BLaER1 (cell line): ENCODE data around the gene SKAP1.

Experiments
- H3K27ac ChIP-seq: shearing (Covaris generic); formaldehyde crosslinking; 2 replicates; pipeline ENCODE4 v1.8.1; 2022
- H3K27me3 ChIP-seq: shearing (Covaris generic); formaldehyde crosslinking; 2 replicates; pipeline ENCODE4 v1.8.1; 2022
- H3K36me3 ChIP-seq: shearing (Covaris generic); formaldehyde crosslinking; 2 replicates; pipeline ENCODE4 v1.8.1; 2022
- H3K4me1 ChIP-seq: shearing (Covaris generic); formaldehyde crosslinking; 2 replicates; pipeline ENCODE4 v1.8.1; 2022
- H3K4me2 ChIP-seq: shearing (Covaris generic); formaldehyde crosslinking; 2 replicates; pipeline ENCODE4 v1.8.1; 2022
- H3K4me3 ChIP-seq: shearing (Covaris generic); formaldehyde crosslinking; 2 replicates; pipeline ENCODE4 v1.8.1; 2022
- H3K9ac ChIP-seq: shearing (Covaris generic); formaldehyde crosslinking; 2 replicates; pipeline ENCODE4 v1.8.1; 2022
- H3K9me3 ChIP-seq: shearing (Covaris generic); formaldehyde crosslinking; 2 replicates; pipeline ENCODE4 v1.8.1; 2022
- H4K20me1 ChIP-seq: shearing (Covaris generic); formaldehyde crosslinking; 2 replicates; pipeline ENCODE4 v1.8.1; 2022
- Cebpa-rat ChIP-seq: shearing (Covaris generic); IDR thresholded peaks from 2 replicates; pipeline ENCODE4 v1.8.1; 2022

Gene SKAP1

GRCh38 chr17:48429638-48430586 lies at the start of gene SKAP1:
TSS of gene SKAP1 (minus strand) at chr17:48430214.
- Histone ChIP-seq H3K27ac (no peak within 1 kb of the TSS), H3K4me2 (peak within 1 kb of the TSS; percentile 72), H3K4me1 (peaks cover 17% of the 10 kb centered on the region), H4K20me1 (peaks cover 9% of the 10 kb centered on the region; the same call in 1 of the 2 replicates), H3K36me3 (no peaks in the 10 kb centered on the region), H3K9me3 (no peaks in the 10 kb centered on the region), H3K27me3 (peaks cover 74% of the 10 kb centered on the region), H3K9ac (no peak within 1 kb of the TSS), H3K4me3 (peak within 1 kb of the TSS; percentile 57)
- no peak for TF ChIP-seq Cebpa-rat

- H3K9ac ChIP-seq, result no peak overlapping the region
- H4K20me1 ChIP-seq, result no peaks in the 10 kb centered on the region
- no peak for TF ChIP-seq Cebpa-rat
- no peak overlapping the region for H3K4me3 ChIP-seq
- H3K27ac ChIP-seq, result no peak overlapping the region
- H3K4me2 ChIP-seq, result peak overlapping the region; percentile 45
- peaks cover 40% of the 10 kb centered on the region for H3K4me1 ChIP-seq
- H3K36me3 ChIP-seq, result no peaks in the 10 kb centered on the region
- H3K27me3 ChIP-seq, result no peaks in the 10 kb centered on the region
- H3K9me3 ChIP-seq, result no peaks in the 10 kb centered on the region
These were observed 49.0 kb upstream of the SKAP1 start for GRCh38 chr17:48479014-48479402.

DNA sequence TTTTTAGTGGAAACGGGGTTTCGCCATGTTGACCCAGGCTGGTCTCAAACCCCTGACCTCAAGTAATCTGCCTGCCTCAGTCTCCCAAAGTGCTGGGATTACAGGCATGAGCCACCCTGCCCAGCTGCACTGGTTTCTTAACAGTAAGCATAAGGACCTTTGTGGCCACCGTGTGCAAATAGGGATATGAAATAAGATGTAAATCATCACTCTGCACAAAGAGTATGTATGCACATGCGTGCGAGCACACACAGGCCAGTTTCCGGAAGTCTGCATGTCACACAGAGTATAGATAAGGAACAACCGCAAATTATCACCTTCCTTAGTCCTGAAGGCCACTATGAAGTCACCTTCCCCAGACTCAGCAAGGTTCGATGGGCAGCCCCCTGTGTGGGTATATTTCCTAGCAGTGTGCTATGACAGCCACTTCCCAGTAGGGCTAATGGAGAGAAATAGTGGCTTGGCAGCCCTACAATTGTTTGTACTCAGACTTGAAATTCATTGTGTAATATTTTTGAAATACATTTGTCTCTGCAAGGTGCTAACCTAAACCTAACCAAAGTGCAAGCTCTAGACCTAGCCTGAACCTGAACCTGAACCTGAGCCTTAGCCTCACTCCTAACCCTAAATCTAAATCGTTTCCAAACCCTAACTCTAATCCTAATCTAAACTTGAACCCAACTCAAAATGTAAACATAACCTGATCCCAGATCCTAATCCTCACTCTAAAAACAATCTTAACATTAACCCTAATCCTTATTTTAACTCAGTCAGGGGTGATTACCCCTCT lies 48.4 kb upstream of the SKAP1 start:
- H3K36me3 ChIP-seq, result no peaks in the 10 kb centered on the region
- H4K20me1 ChIP-seq, result no peaks in the 10 kb centered on the region
- peak overlapping the region; percentile 45 for H3K4me2 ChIP-seq
- no peaks in the 10 kb centered on the region for H3K9me3 ChIP-seq
- H3K9ac ChIP-seq, result no peak overlapping the region
- H3K4me3 ChIP-seq, result no peak overlapping the region
- peaks cover 34% of the 10 kb centered on the region for H3K4me1 ChIP-seq
- TF ChIP-seq Cebpa-rat, result no peak
- no peak overlapping the region for H3K27ac ChIP-seq
- H3K27me3 ChIP-seq, result no peaks in the 10 kb centered on the region

DNA sequence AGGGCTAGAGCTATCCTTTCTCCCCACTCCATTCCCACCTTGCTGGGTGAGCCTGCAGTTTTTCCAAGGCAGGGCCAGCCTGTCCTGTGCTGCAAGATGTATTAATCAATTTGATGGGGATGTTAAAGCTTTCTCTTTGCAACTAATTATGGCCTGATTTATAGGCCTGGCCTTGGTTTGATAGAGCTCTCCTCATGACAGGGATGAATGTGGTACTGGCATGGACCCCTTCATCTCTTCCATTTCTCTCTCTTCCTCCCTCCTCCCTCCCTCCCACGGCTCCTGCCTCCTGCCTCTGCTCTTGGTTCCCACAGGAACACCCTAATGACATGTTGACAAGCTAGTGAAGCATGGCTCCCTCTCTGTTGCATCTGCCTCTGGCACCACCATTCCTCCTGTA lies 47.2 kb upstream of the SKAP1 start:
- H3K27me3 ChIP-seq, result no peaks in the 10 kb centered on the region
- peak overlapping the region; percentile 45; the same call in 1 of the 2 replicates for H3K4me2 ChIP-seq
- H3K4me3 ChIP-seq, result no peak overlapping the region

GRCh38 chr17:48472411-48473281 lies 42.6 kb upstream of the SKAP1 start:
- Histone ChIP-seq H3K9ac (no peak overlapping the region), H4K20me1 (no peaks in the 10 kb centered on the region), H3K36me3 (no peaks in the 10 kb centered on the region), H3K27ac (no peak overlapping the region), H3K4me3 (no peak overlapping the region), H3K4me1 (peaks cover 52% of the 10 kb centered on the region), H3K9me3 (no peaks in the 10 kb centered on the region), H3K4me2 (peak overlapping the region; percentile 62), H3K27me3 (no peaks in the 10 kb centered on the region)
- no peak for TF ChIP-seq Cebpa-rat

More for the DNA sequence above, 47.2 kb upstream of the SKAP1 start:
- TF ChIP-seq Cebpa-rat, result no peak
- H3K9ac ChIP-seq, result no peak overlapping the region
- peaks cover 32% of the 10 kb centered on the region for H3K4me1 ChIP-seq
- H3K36me3 ChIP-seq, result no peaks in the 10 kb centered on the region
- H4K20me1 ChIP-seq, result no peaks in the 10 kb centered on the region
- no peaks in the 10 kb centered on the region for H3K9me3 ChIP-seq
- no peak overlapping the region for H3K27ac ChIP-seq

GRCh38 chr17:48471817-48472410 lies 41.9 kb upstream of the SKAP1 start:
- Histone ChIP-seq H3K4me1 (peaks cover 47% of the 10 kb centered on the region), H3K27ac (no peak overlapping the region), H3K4me3 (no peak overlapping the region), H3K36me3 (no peaks in the 10 kb centered on the region), H3K27me3 (no peaks in the 10 kb centered on the region), H3K4me2 (peak overlapping the region; percentile 62), H3K9me3 (no peaks in the 10 kb centered on the region), H3K9ac (no peak overlapping the region), H4K20me1 (no peaks in the 10 kb centered on the region)
- no peak for TF ChIP-seq Cebpa-rat

GRCh38 chr17:48470388-48471034 lies 40.5 kb upstream of the SKAP1 start:
- Histone ChIP-seq H3K9me3 (no peaks in the 10 kb centered on the region), H3K4me2 (peak overlapping the region; percentile 50), H3K36me3 (no peaks in the 10 kb centered on the region), H3K27me3 (no peaks in the 10 kb centered on the region), H3K4me1 (peaks cover 47% of the 10 kb centered on the region), H3K9ac (no peak overlapping the region), H4K20me1 (no peaks in the 10 kb centered on the region), H3K4me3 (no peak overlapping the region), H3K27ac (peak overlapping the region; percentile 40; the same call in 1 of the 2 replicates)
- TF ChIP-seq Cebpa-rat, result no peak

DNA sequence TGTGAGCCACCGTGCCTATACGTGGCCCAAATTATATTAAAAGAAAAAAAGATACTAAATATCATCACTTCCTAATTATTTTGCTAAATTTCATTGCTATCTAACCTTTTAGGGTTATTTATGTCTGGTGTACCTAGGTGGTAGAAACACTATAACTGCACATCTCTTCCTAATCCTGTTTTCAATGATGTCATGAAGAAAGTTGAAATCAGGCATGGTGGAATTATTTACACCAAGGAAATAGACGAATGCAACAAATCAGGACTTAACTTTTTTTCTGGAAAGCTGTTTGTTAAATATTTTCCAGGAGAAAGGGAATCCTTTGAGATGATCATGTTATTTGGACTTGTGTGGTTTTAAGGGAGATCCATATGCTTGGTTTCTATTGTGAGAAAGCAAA lies 39.2 kb upstream of the SKAP1 start:
- Histone ChIP-seq H3K27ac (no peak overlapping the region), H3K4me2 (no peak overlapping the region), H3K27me3 (no peaks in the 10 kb centered on the region), H3K9me3 (no peaks in the 10 kb centered on the region), H4K20me1 (no peaks in the 10 kb centered on the region), H3K4me3 (no peak overlapping the region), H3K4me1 (peaks cover 47% of the 10 kb centered on the region), H3K9ac (no peak overlapping the region), H3K36me3 (no peaks in the 10 kb centered on the region)
- TF ChIP-seq Cebpa-rat, result no peak
